ENCODE measurements around the gene UBR3. TPM values are rescaled to one million over a fixed set of nuclear protein-coding genes. Genes with fewer than 3 reads are reported as not detected.
A peak's percentile ranks its signal among the peaks of the same experiment; 100 is the strongest.
"Not testable (repeated sequence)": the region's sequence is repeated elsewhere in the genome, so short reads cannot be mapped to it uniquely, and the experiment has no call there.

UBR3 gene
- total RNA-seq, 2 donors from 2014 or later = 21.0 to 23.6 TPM

DNA sequence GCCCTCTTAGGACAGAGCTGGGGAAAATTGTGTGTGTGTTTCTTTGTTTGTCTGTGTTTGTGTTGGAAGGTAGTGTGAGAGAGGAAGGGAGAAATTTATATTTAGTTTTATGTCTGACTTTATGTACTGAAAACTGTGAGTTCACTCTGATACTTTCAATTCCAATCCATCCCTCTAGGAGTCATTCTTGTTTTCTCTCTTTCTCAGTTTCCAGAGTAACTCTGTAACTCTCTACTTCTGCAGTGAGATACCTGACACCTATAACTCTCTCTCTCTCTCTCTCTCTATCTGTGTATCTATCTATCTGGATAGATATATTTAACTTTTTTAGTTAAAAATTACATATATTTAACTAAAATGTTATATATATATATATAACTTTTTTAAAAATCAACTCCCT is 128.7 kb downstream of the UBR3 start:
- no peaks in the 10 kb centered on the region for H3K9me3 Mint-ChIP-seq
- H3K27me3 Mint-ChIP-seq (ENCODE audit: low read depth) = no peaks in the 10 kb centered on the region
- no peak overlapping the region for H3K4me3 Mint-ChIP-seq
- peaks cover 3 to 5% of the 10 kb centered on the region in 2 donors for H3K36me3 Mint-ChIP-seq (ENCODE audit: insufficient read depth in 2 of 2)
- DNase-seq = no peak
- no peaks in the 10 kb centered on the region for H3K4me1 Mint-ChIP-seq (ENCODE audit: low read depth)
- ATAC-seq (replicated peaks in 1 of 2) = no peak
- no peak overlapping the region for H3K27ac Mint-ChIP-seq

DNA sequence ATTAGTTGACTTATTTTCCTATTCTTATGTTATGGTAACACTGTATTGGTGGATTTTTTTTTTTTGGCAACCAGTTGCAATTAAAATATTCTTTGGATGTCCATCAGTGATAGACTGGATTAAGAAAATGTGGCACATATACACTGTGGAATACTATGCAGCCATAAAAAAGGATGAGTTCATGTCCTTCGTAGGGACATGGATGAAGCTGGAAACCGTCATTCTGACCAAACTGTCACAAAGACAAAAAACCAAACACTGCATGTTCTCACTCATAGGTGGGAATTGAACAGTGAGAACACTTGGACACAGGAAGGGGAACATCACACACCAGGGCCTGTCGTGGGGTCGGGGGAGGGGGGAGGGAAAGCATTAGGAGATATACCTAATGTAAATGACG is 130.0 kb downstream of the UBR3 start:
- not testable (repeated sequence) for H3K27me3 Mint-ChIP-seq (ENCODE audit: low read depth); H3K27ac Mint-ChIP-seq; ATAC-seq (replicated peaks in 1 of 2); H3K4me1 Mint-ChIP-seq (ENCODE audit: low read depth); H3K4me3 Mint-ChIP-seq; DNase-seq; H3K36me3 Mint-ChIP-seq (ENCODE audit: insufficient read depth in 2 of 2); H3K9me3 Mint-ChIP-seq

DNA sequence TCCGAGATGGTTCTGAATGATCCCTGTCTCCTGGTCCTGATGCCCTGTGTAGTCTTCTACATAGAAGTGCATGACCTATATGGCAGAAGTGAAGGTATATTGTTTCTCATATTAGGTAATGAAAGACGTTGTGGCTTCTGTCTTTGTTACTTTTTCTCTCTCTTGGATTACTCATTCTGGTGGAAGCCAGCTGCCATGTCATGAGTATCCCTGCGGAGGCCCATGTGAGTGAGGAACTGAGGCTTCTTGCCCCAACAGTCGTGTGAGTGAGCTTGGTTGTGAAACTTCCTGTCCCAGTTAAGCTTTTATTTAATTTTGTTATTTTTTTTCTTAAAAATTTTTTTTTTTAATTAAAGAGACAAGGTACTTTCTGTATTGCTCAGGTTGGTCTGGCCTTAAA is 134.7 kb downstream of the UBR3 start:
- Mint-ChIP-seq H3K27ac (no peak overlapping the region), H3K4me3 (no peak overlapping the region), H3K27me3 (ENCODE audit: low read depth) (no peaks in the 10 kb centered on the region), H3K4me1 (ENCODE audit: low read depth) (peaks cover 5% of the 10 kb centered on the region), H3K36me3 (ENCODE audit: insufficient read depth in 2 of 2) (peaks cover 0 to 14% of the 10 kb centered on the region in 2 donors), H3K9me3 (no peaks in the 10 kb centered on the region)
- ATAC-seq (replicated peaks in 1 of 2) (no peak), DNase-seq (no peak)

DNA sequence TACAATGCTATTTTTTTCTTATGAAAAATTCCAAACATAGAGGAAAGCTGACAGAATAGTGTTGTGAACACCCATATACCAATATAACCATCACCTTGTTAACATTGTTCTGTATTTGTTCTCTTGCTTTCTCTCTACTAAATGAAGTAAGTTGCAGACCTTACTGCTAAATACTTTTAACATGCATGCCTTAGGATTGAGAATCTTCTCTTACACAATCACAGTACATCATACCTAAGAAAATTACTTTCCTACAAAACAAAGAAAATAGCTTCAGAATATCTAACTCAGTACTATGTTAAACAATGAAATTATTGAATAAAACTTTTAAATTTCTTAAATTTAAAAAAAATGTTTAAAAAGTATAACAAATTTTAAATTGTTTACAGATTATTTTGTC is 136.5 kb downstream of the UBR3 start:
- peaks cover 5% of the 10 kb centered on the region for H3K4me1 Mint-ChIP-seq (ENCODE audit: low read depth)
- H3K27me3 Mint-ChIP-seq (ENCODE audit: low read depth) = no peaks in the 10 kb centered on the region
- H3K9me3 Mint-ChIP-seq = no peaks in the 10 kb centered on the region
- DNase-seq (no peak), ATAC-seq (replicated peaks in 1 of 2) (no peak)
- H3K27ac Mint-ChIP-seq = no peak overlapping the region
- H3K4me3 Mint-ChIP-seq = no peak overlapping the region
- H3K36me3 Mint-ChIP-seq (ENCODE audit: insufficient read depth in 2 of 2) = peaks cover 2 to 14% of the 10 kb centered on the region in 2 donors

DNA sequence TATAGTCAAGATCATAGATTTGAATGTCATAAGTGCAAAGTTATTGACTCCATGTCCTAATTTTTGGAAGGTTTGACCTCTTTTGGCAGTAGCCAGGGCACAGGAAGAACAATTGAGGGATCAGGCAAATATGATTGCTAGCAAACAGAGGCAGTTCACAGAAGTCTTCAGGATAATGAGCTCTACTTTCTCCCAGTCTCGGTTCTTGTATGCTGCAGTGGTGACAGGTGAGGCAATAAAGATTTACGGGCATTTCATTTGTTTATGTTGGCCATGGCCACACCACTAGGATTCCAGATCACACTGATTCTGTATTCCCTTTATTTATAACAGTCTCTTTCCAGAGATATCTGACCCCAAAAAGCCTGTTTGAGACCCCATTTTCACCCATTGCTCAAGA is 137.5 kb downstream of the UBR3 start:
- peaks cover 2 to 16% of the 10 kb centered on the region in 2 donors for H3K36me3 Mint-ChIP-seq (ENCODE audit: insufficient read depth in 2 of 2)
- DNase-seq = no peak
- peaks cover 5% of the 10 kb centered on the region for H3K4me1 Mint-ChIP-seq (ENCODE audit: low read depth)
- ATAC-seq (replicated peaks in 1 of 2) = no peak
- H3K9me3 Mint-ChIP-seq = no peaks in the 10 kb centered on the region
- no peak overlapping the region for H3K27ac Mint-ChIP-seq
- H3K27me3 Mint-ChIP-seq (ENCODE audit: low read depth) = no peaks in the 10 kb centered on the region
- no peak overlapping the region for H3K4me3 Mint-ChIP-seq

DNA sequence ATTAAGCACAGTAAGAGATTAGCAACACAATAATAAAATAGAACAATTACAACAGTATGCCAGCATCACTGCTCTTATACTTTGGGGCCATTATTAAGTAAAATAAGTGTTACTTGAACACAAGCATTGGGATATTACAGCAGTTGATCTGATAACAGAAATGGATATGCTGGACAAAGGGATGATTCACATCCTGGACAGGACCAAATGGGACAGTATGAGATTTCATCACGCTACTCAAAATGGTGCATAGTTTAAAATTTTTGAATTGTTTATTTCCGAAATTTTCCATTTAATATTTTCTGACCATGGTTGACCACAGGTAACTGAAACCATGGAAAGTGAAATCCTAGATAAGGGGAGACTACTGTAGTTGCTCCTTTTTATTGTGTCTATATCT is 138.2 kb downstream of the UBR3 start:
- H3K36me3 Mint-ChIP-seq (ENCODE audit: insufficient read depth in 2 of 2) = peaks cover 5 to 20% of the 10 kb centered on the region in 2 donors
- H3K9me3 Mint-ChIP-seq = no peaks in the 10 kb centered on the region
- H3K4me1 Mint-ChIP-seq (ENCODE audit: low read depth) = peaks cover 5% of the 10 kb centered on the region
- H3K27me3 Mint-ChIP-seq (ENCODE audit: low read depth) = no peaks in the 10 kb centered on the region
- no peak overlapping the region for H3K27ac Mint-ChIP-seq
- H3K4me3 Mint-ChIP-seq = no peak overlapping the region
- DNase-seq (no peak), ATAC-seq (replicated peaks in 1 of 2) (no peak)

DNA sequence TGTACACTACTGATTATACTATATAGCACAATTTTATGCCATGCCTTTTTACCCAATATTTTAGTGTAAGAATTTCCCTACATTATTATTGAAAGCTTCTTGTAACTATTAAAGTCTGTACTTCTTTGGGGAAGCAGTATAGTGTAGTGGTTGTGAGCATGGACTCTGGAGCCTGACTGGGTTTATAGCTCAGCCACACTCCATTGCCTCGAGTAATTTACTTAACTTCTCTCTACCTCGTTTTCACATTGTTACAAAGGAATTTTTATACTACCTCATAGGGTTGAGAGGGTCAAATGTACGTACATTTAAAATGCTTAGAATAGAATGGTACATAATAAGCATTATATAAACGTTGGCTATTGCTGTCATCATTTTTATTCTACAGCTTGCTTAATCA is 139.2 kb downstream of the UBR3 start:
- H3K4me3 Mint-ChIP-seq = no peak overlapping the region
- no peaks in the 10 kb centered on the region for H3K9me3 Mint-ChIP-seq
- H3K4me1 Mint-ChIP-seq (ENCODE audit: low read depth) = peaks cover 5% of the 10 kb centered on the region
- H3K27me3 Mint-ChIP-seq (ENCODE audit: low read depth) = no peaks in the 10 kb centered on the region
- peaks cover 5 to 19% of the 10 kb centered on the region in 2 donors for H3K36me3 Mint-ChIP-seq (ENCODE audit: insufficient read depth in 2 of 2)
- DNase-seq = no peak
- no peak overlapping the region for H3K27ac Mint-ChIP-seq
- no peak for ATAC-seq (replicated peaks in 1 of 2)

DNA sequence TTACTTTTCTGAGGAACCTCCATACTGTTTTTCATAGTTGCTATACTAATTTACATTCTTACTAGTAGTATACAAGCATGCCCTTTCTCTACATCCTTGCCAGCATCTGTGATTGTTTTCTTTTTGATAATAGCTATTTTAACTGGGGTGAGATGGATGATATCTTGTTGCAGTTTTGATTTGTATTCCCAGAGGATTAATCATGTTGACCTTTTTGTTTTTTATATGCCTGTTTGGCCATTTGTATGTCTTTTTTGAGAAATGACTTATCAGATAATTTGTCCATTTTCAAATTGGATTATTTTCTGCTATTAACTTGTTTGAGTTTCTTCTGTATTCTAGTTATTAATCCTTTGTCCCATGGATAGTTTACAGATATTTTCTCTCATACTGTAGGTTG is 141.5 kb downstream of the UBR3 start:
- Mint-ChIP-seq H3K27ac (no peak overlapping the region), H3K4me1 (ENCODE audit: low read depth) (no peaks in the 10 kb centered on the region), H3K27me3 (ENCODE audit: low read depth) (no peaks in the 10 kb centered on the region), H3K9me3 (peaks cover 0 to 2% of the 10 kb centered on the region in 2 donors), H3K36me3 (ENCODE audit: insufficient read depth in 2 of 2) (peaks cover 7 to 14% of the 10 kb centered on the region in 2 donors), H3K4me3 (no peak overlapping the region)
- ATAC-seq (replicated peaks in 1 of 2) = no peak
- no peak for DNase-seq

DNA sequence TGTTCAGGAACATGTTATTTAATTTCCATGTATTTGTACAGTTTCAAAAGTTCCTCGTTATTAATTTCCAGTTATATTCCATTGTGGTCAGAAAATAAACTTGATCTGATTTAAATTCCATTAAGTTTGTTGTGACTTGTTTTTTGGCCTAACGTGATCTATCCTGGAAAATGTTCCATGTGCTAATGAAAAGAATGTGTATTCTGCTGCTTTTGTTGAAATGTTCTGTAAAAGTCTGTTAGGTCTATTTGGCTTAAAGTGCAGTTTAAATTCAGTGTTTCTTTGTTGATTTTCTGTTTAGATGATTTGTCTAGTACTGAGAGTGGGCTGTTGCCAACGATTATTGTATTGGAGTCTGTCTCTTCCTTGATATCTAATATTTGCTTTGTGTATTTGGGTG is 148.0 kb downstream of the UBR3 start:
- Mint-ChIP-seq H3K27me3 (ENCODE audit: low read depth) (no peaks in the 10 kb centered on the region), H3K4me1 (ENCODE audit: low read depth) (no peaks in the 10 kb centered on the region), H3K27ac (no peak overlapping the region), H3K9me3 (peaks cover 12 to 18% of the 10 kb centered on the region in 2 donors), H3K36me3 (ENCODE audit: insufficient read depth in 2 of 2) (peaks cover 26 to 33% of the 10 kb centered on the region in 2 donors), H3K4me3 (no peak overlapping the region)
- no peak for DNase-seq
- no peak for ATAC-seq (replicated peaks in 1 of 2)

DNA sequence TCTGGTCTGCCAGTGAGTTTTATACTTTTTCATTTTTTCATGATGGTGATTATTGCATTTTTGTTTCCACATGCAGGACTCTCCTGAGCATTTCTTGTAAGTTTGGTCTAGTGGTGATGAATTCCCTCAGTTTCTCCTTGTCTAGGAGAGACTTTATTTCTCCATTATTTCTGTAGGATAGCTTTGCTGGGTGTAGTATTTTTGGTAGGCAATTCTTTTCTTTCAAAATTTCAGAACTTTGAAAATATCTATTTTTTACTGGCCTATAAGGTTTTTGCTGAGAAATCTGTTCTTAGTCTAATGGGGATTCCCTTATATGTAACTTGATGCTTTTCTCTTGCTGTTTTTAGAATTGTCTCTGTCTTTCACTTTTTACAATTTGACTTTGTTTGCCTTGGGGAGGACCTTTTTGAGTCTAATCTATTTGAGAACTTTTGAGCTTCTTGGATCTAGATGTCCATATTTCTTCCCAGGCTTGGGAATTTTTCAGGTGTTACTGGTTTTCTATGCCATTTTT is 149.1 kb downstream of the UBR3 start:
- DNase-seq = no peak
- H3K27me3 Mint-ChIP-seq (ENCODE audit: low read depth) = no peaks in the 10 kb centered on the region
- ATAC-seq (replicated peaks in 1 of 2) = no peak
- H3K27ac Mint-ChIP-seq = peak overlapping the region; percentile 40
- H3K4me3 Mint-ChIP-seq = no peak overlapping the region
- no peaks in the 10 kb centered on the region for H3K4me1 Mint-ChIP-seq (ENCODE audit: low read depth)
- H3K36me3 Mint-ChIP-seq (ENCODE audit: insufficient read depth in 2 of 2) = peaks cover 26 to 33% of the 10 kb centered on the region in 2 donors
- H3K9me3 Mint-ChIP-seq = peaks cover 12 to 18% of the 10 kb centered on the region in 2 donors

DNA sequence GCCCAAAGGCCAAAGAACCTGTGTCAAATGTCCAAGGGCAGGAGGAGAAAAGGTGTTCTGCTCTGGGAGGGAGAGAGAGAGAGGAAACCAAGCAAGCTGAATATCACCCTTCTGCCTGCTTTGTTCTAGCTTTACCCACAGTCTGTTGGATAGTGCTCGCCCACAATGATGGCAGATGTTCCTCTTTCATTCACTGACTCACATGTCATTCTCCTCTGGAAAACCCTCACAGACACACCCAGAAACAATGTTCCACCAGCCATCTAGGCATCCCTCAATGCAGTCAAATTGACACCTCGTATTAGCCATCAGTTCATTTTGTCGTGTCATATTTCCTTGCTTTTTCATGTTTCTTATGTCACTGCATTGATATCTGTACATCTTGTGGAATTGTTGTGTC is 150.3 kb downstream of the UBR3 start:
- H3K9me3 Mint-ChIP-seq = peaks cover 11 to 18% of the 10 kb centered on the region in 2 donors
- no peaks in the 10 kb centered on the region for H3K4me1 Mint-ChIP-seq (ENCODE audit: low read depth)
- ATAC-seq (replicated peaks in 1 of 2) (no peak), DNase-seq (no peak)
- H3K27me3 Mint-ChIP-seq (ENCODE audit: low read depth) = no peaks in the 10 kb centered on the region
- H3K27ac Mint-ChIP-seq = no peak overlapping the region
- H3K36me3 Mint-ChIP-seq (ENCODE audit: insufficient read depth in 2 of 2) = peaks cover 23 to 30% of the 10 kb centered on the region in 2 donors
- H3K4me3 Mint-ChIP-seq = no peak overlapping the region

DNA sequence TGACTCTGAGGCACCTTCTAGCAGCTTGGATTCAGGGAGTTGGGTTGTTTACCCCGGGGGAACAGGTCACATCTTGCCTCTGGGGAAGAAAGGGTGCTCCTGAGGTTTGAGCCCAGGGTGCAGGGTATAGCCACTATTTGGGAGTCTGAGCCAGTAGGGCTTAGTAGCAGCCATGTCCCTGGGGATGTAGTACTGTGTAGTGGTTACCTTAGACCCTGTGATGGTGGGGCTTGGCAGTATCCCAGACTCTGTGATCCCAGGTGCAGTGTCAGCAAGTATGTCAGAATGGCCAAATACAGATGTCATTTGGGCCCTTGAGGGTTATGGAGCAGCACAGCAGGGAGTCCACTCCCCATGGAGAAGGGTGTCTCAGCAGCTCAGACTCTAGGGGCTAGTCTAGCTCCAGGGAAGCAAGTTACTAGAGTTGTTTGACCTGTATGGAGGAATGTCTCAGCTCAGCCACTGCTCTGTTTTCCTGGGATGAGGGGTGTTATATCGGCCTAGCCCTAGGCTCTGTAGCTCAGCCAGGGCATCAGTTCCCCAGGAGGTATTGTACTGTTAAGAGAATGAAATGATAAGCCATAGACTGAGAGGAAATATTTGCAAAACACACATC is 151.3 kb downstream of the UBR3 start:
- H3K4me3 Mint-ChIP-seq = no peak overlapping the region
- peaks cover 23 to 30% of the 10 kb centered on the region in 2 donors for H3K36me3 Mint-ChIP-seq (ENCODE audit: insufficient read depth in 2 of 2)

DNA sequence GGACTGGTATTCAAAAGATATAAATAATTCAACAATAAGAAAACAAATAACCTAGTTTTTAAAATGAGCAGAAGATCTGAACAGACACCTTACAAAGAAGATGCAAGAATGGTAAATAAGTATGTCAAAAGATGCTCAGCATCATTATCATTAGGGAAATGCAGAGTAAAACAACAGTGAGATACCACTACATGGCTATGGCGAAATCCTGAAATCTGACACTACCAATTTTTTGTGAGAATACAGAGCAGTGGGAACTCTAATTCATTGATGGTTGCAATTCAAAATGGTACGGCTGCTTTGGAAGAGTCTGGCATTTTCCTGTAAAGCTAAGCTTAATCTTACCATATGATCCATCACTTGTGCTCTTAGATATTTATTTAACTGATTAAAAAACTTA is 151.8 kb downstream of the UBR3 start:
- H3K4me3 Mint-ChIP-seq = no peak overlapping the region
- peaks cover 4% of the 10 kb centered on the region for H3K4me1 Mint-ChIP-seq (ENCODE audit: low read depth)
- ATAC-seq (replicated peaks in 1 of 2) (no peak), DNase-seq (no peak)
- peaks cover 11 to 18% of the 10 kb centered on the region in 2 donors for H3K9me3 Mint-ChIP-seq
- H3K27me3 Mint-ChIP-seq (ENCODE audit: low read depth) = no peaks in the 10 kb centered on the region
- H3K27ac Mint-ChIP-seq = no peak overlapping the region
- peaks cover 23 to 30% of the 10 kb centered on the region in 2 donors for H3K36me3 Mint-ChIP-seq (ENCODE audit: insufficient read depth in 2 of 2)

More for the DNA sequence above, 151.3 kb downstream of the UBR3 start:
- no peak for ATAC-seq (replicated peaks in 1 of 2)
- Mint-ChIP-seq H3K9me3 (peaks cover 11 to 18% of the 10 kb centered on the region in 2 donors), H3K27ac (no peak overlapping the region), H3K27me3 (ENCODE audit: low read depth) (no peaks in the 10 kb centered on the region), H3K4me1 (ENCODE audit: low read depth) (peaks cover 4% of the 10 kb centered on the region)
- DNase-seq = no peak

DNA sequence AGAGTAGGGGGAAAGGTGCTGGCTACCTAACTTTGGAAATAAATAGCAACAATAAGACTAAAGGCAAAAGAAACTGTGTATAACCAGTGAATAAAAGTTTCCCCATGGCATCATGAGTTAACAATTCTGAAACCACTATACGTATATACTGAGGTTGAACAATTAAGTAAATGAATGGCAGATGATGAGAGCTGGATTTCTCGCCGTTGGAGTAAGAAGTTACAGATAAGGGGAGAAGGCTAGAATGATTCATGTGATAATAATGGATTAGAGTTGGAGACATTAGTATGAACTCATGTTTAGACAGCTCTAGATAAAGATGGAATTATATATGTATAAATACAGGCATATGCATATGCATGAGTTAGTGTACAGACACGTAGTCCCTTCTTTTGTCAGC is 152.7 kb downstream of the UBR3 start:
- DNase-seq (no peak), ATAC-seq (replicated peaks in 1 of 2) (no peak)
- H3K27me3 Mint-ChIP-seq (ENCODE audit: low read depth) = no peaks in the 10 kb centered on the region
- peaks cover 4% of the 10 kb centered on the region for H3K4me1 Mint-ChIP-seq (ENCODE audit: low read depth)
- H3K9me3 Mint-ChIP-seq = peaks cover 11% of the 10 kb centered on the region in 2 donors
- peaks cover 20 to 24% of the 10 kb centered on the region in 2 donors for H3K36me3 Mint-ChIP-seq (ENCODE audit: insufficient read depth in 2 of 2)
- no peak overlapping the region for H3K27ac Mint-ChIP-seq
- H3K4me3 Mint-ChIP-seq = no peak overlapping the region

Measured in activated T-cell treated with anti-CD3 and anti-CD28 coated beads, Interleukin-2, amount 50 U/mL, for 72 hours (primary cell).